ENCODE measurements around the gene PDE12.
A peak's percentile ranks its signal among the peaks of the same experiment; 100 is the strongest.

The PDE12 gene

GRCh38 chr3:57555738-57556458 is at the start of gene PDE12:
TSS of gene PDE12 (plus strand) at chr3:57556274. CDS start at chr3:57556380, 106 bp downstream.
- peak; percentile 87 to 88 for DNase-seq

DNA sequence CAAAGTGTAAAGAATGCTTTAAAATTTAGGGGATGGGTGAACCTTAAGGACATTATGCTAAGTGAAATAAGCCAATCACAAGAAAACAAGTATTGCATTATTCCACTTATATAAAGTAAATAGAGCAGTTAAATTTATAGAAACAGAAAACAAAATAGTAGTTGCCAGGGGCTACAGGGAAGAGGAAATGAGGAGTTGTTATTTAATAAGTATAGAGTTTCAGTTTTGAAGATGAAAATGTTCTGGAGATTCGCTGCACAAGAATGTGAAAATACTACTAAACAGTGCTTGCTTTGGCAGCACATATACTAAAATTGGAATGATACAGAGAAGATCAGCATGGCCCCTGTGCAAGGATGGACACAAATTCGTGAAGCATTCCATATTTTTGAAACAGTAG is 43.9 kb upstream of the PDE12 start:
- DNase-seq: no peak

GRCh38 chr3:57518276-57518915 is 37.7 kb upstream of the PDE12 start:
- no peak for DNase-seq

- no peak for DNase-seq
Measured at GRCh38 chr3:57530071-57530608, 25.9 kb upstream of the PDE12 start.

GRCh38 chr3:57538465-57538864 is 17.6 kb upstream of the PDE12 start:
- DNase-seq: no peak

DNA sequence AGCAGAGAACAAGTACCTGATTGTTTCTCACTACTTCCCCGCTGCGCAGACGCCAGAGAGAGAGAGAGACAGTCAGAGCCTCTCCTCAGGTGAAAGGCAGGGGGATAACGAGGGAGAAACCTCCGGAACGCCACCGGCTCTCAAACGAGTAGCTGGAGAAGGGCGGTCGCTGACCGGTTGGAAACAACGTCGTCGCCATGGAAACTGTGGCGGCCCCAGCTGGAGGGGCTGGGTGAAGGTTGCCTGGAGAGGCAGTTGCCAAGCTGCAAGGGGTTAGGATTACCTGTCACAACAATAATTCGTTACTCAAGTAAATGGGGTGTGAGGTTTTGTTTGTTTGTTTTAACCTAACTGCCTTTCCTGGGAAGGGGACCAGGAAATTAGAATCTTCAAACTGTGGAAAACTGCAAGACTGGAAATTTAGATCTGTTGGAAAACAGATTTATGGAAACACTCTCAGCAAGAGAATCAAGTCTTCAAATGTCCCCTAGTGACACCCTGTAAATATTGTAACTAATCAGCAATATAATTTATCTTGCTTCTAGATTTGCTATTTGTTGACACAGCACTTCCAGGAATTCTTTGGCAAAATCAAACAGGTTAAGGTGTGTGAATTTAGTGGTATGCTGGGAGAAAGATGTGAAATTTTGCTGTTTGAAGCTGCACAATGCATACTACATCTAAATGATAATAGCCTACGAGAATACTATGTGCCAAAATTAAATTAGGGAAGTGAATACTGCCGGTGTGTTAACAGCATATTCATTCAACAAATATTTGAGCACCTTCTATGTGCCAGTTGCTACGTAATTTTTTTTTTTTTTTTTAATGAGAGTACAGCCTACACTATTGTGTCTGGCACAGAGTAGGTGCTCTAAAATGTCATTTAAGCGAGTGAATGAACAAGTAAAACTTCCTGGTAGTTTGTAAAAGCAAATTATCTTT is 11.6 kb upstream of the PDE12 start, which contains the start of gene DNAH12:
Gene DNAH12 (minus strand): TSS at position 164 of the 945 bp plus-strand sequence. CDS start 1,474 bp downstream, outside the sequence.
- peak in 1 of 2 donors; percentile 25 for DNase-seq

DNA sequence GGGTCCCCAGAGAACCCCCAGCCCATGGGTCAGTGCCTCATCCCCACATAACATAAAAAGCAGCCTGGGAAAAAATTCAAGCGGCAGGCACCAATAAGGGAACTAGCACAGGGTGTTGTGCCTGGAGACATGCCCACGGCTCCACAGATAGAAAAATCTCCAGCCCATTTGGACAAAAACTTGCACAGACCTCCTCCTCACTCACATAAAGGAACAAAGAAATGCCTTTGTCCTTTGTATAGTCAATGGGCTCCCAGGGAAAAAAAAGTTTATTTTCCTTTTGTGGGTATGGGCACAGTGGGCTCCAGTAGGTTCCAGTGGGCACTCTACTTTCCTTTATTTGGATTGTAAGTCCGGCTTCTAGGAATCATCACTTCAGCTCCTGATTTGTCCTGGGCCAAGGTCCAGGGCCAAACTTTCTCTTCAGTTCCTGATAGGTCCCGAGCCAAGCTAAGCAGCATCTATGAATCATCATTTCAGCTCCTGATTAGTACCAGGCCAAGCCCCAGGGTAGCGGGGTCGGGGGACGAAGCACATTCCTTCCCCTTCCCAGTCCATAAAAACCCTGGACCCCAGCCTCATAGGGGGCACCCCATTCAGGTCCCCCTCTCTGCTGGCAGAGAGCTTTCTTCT is 10.3 kb upstream of the PDE12 start:
- no peak for DNase-seq

DNA sequence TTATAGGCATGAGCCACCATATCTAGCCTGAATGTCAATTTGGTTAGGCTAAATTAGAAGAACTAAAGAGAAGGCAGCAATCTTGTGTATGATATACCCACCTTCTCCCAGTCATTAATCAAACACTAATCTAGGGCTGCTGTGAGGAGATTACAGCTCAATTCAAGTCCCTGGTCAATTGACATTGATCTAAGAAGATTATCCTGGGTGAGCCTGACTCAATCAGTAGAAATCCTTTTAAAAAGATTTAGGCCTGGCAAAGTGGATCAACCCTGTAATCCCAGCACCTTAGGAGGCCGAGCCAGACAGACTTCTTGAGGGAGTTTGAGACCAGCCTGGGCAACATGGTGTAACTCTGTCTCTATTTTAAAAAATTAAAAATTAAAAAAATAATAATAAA is 9.5 kb upstream of the PDE12 start:
- DNase-seq: no peak

DNA sequence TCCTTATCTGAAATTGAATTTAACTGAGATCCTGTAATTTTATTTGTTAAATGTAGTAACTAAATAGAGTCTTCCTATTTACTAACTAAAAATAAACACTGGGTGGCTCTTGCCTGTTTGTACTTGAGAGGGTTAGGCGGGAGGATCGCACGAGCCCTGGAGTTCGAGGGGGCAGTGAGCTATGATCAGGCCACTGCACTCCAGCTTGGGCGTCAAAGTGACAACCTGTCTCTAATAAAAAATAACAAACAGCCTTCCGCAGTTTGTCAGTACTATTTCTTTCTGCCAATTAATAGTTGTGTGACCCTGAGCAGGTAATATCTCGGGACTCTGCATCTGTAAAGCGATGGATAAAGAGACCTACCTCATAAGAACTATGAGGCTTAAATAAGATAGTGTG is 768 bp upstream of the PDE12 start:
- no peak for DNase-seq

DNA sequence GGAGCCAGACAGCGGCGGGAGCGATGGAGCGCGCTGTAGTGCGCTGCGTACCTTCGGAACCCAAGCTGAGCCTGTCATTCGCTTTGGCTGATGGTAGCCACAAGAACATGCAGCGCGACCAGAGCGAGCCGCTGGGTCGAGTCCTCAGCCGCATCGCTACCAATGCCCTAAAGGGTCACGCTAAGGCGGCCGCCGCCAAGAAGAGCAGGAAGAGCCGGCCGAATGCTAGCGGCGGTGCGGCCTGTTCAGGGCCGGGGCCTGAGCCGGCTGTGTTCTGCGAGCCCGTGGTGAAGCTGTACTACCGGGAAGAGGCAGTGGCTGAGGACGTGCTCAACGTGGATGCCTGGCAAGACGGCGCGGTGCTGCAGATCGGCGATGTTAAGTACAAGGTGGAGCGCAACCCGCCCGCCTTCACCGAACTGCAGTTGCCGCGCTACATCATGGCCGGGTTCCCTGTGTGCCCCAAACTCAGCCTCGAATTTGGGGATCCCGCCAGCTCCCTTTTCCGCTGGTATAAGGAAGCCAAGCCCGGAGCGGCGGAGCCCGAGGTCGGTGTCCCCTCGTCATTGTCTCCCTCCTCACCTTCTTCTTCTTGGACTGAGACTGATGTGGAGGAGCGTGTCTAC is 498 bp downstream of the PDE12 start:
- peak in 1 of 2 donors; percentile 29 for DNase-seq

DNA sequence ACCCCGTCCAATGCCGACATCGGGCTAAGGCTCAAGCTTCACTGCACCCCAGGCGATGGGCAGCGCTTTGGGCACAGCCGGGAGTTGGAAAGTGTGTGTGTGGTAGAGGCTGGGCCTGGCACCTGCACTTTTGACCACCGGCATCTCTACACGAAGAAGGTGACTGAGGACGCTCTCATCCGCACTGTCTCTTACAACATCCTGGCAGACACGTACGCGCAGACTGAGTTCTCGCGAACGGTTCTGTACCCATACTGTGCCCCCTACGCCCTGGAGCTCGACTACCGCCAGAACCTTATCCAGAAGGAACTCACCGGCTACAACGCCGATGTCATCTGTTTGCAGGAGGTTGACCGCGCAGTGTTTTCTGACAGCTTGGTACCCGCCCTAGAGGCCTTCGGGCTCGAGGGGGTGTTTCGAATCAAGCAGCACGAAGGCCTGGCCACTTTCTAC is 1.0 kb downstream of the PDE12 start:
- peak; percentile 56 to 59 for DNase-seq

DNA sequence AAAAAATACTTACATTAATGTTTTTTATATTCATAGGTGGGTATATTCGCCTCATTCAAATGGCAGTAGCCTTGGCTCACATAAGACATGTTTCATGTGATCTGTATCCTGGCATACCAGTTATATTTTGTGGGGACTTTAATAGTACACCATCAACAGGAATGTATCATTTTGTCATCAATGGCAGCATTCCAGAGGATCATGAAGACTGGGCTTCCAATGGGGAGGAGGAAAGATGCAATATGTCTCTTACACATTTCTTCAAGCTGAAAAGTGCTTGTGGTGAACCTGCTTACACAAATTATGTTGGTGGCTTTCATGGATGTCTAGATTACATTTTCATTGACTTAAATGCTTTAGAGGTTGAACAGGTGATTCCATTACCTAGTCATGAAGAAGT is 3.5 kb downstream of the PDE12 start:
- DNase-seq: no peak

DNA sequence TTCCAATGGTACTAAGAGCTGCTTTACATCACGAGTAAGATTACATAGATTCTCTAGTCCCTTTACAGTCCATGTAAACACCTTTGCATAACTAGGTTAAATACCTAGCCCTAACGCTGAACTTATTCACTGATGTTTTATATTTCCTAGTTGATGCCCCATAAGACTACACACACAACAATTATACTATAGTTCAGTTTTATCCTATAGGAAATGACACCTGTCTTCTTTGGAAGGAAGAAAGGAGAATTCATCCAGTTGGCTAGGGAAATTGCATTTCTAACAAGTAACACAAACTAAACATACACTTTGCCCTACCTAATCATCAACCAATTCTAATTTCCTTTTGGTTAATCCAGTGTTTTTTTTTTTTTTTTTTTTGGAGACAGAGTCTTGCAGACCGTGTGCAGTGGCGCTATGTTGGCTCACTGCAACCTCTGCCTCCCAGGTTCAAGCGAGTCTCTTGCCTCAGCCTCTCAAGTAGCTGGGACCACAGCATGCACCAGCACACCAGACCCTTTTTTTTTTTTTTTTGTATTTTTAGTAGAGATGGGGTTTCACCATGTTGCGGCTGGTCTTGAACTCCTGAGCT is 13.9 kb downstream of the PDE12 start:
- no peak for DNase-seq

DNA sequence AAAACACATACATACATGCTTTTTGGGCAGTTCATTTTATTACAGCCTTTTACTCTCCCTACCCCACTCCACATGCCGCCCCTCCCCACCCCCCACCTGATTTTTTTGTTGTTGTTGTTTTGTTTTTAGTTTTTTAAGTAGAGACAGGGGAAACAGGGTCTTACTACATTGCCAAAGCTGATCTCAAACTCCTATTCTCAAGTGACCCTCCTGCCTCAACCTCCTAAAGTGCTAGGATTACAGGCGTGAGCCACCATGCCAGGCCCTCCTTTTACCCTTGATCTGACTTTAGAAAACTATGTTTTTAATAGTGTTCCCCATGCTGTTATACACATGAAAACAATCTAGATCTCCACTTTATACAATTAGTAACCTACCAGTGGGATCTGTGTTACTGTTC is 14.8 kb downstream of the PDE12 start:
- no peak for DNase-seq

GRCh38 chr3:57572096-57572495 is 16.0 kb downstream of the PDE12 start:
- no peak for DNase-seq

GRCh38 chr3:57575966-57576626 is 20.0 kb downstream of the PDE12 start:
- DNase-seq: no peak

DNA sequence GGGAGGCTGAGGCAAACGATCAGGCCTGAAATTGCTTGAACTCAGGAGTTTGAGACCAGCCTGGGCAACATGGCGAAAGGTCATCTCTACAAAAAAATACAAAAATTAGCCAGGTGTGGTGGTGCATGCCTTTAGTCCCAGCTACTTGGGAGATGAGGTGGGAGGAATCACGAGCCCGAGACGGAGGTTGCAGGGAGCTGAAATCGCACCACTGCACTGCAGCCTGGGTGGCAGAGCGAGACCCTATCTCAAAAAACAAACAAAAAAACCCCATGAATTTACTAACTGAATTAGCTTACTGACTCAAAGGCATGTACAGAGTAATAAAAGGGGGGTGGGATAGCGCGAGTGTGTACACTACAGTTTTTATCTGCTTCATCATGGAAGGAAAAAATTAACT is 21.7 kb downstream of the PDE12 start:
- DNase-seq: no peak

- no peak for DNase-seq
Measured at GRCh38 chr3:57582474-57583168, 26.5 kb downstream of the PDE12 start.

GRCh38 chr3:57583544-57583943 is 27.5 kb downstream of the PDE12 start:
- DNase-seq: no peak

DNA sequence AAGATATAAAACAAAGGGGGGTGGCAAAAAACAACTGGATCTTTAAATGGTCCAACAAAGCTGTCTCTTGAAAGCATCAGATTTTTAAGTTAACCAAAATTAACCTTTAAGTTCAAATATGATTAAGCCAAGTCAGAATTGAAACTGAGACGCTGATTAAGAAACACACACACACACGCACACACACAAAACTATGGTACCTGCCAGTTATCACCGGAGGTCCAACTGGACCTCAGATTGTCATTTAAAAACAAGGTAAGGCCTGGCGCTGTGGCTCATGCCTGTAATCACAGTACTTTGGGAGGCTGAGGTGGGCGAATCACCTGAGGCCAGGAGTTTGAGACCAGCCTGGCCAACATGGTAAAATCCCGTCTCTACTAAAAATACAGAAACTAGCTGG is 30.7 kb downstream of the PDE12 start:
- DNase-seq: no peak

Measured in CD4-positive, alpha-beta T cell treated with Interleukin-4 for 1 hour (primary cell).